Measurements from ENCODE around the gene NAB1.
A peak's percentile ranks its signal among the peaks of the same experiment; 100 is the strongest.

NAB1 gene

GRCh38 chr2:190627448-190628412 lies 21.2 kb upstream of the NAB1 start:
- Histone ChIP-seq H3K9me2 (replicated peaks; ENCODE audit: insufficient read depth, low read length) (no peaks in the 10 kb centered on the region), H3K9me3 (ENCODE audit: insufficient read depth, low read length) (no peaks in the 10 kb centered on the region), H4K20me1 (ENCODE audit: low read depth, low read length) (no peaks in the 10 kb centered on the region), H3K4me2 (ENCODE audit: low read depth, low read length, poor library complexity, severe bottlenecking) (peak overlapping the region; percentile 37), H3F3A (ENCODE audit: insufficient read depth) (no peaks in the 10 kb centered on the region), H3K79me2 (ENCODE audit: insufficient read depth, low read length) (no peaks in the 10 kb centered on the region), H3K9ac (ENCODE audit: low read length) (no peak overlapping the region), H3K27me3 (ENCODE audit: low read length) (no peaks in the 10 kb centered on the region; the same call in 1 of the 2 replicates), H3K36me3 (ENCODE audit: low read length) (no peaks in the 10 kb centered on the region), H2AFZ (ENCODE audit: low read depth, low read length, severe bottlenecking) (peak overlapping the region; percentile 1), H3K4me3 (ENCODE audit: insufficient read depth, low read length, poor library complexity, severe bottlenecking) (no peak overlapping the region), H3K27ac (ENCODE audit: low read depth, low read length) (no peak overlapping the region)
- TF ChIP-seq CTCF (IDR thresholded peaks at IDR 0.05; ENCODE audit: insufficient read depth, low read length, poor library complexity, severe bottlenecking) (no peak), EZH2phosphoT487 (conservative IDR thresholded peaks at IDR 0.05; ENCODE audit: low read length) (no peak)

- Histone ChIP-seq H3K4me2 (ENCODE audit: low read depth, low read length, poor library complexity, severe bottlenecking) (no peak overlapping the region), H3K9me2 (replicated peaks; ENCODE audit: insufficient read depth, low read length) (no peaks in the 10 kb centered on the region), H3K27ac (ENCODE audit: low read depth, low read length) (no peak overlapping the region), H3K27me3 (ENCODE audit: low read length) (no peaks in the 10 kb centered on the region; the same call in 1 of the 2 replicates), H3F3A (ENCODE audit: insufficient read depth) (no peaks in the 10 kb centered on the region), H3K4me3 (ENCODE audit: insufficient read depth, low read length, poor library complexity, severe bottlenecking) (no peak overlapping the region), H3K9ac (ENCODE audit: low read length) (no peak overlapping the region), H3K79me2 (ENCODE audit: insufficient read depth, low read length) (no peaks in the 10 kb centered on the region), H3K9me3 (ENCODE audit: insufficient read depth, low read length) (no peaks in the 10 kb centered on the region), H2AFZ (ENCODE audit: low read depth, low read length, severe bottlenecking) (peak overlapping the region; percentile 1), H3K36me3 (ENCODE audit: low read length) (no peaks in the 10 kb centered on the region), H4K20me1 (ENCODE audit: low read depth, low read length) (no peaks in the 10 kb centered on the region)
- TF ChIP-seq CTCF (IDR thresholded peaks at IDR 0.05; ENCODE audit: insufficient read depth, low read length, poor library complexity, severe bottlenecking) (no peak), EZH2phosphoT487 (conservative IDR thresholded peaks at IDR 0.05; ENCODE audit: low read length) (no peak)
Observed at GRCh38 chr2:190628591-190629319, 20.1 kb upstream of the NAB1 start.

DNA sequence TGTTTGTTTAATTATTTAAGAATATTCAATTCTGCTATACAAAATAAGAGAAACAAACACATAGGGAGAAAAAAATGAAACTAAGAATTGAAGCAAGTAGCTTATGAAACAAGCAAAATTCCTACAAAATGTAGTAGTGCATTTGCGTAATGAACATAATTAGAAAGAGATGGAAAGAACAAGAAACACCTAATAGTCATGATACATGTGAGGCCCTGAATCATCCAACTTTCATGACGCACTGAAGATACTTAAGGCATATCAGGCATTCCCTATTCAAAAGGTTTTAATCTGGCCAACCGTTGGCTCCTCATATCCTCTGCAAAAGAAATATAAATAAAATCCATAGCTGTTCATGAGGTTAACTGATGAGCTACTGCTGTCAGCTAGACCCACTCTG lies 14.5 kb upstream of the NAB1 start:
- Histone ChIP-seq H3K9me2 (replicated peaks; ENCODE audit: insufficient read depth, low read length) (no peaks in the 10 kb centered on the region), H3K4me3 (ENCODE audit: insufficient read depth, low read length, poor library complexity, severe bottlenecking) (no peak overlapping the region), H3K9me3 (ENCODE audit: insufficient read depth, low read length) (no peaks in the 10 kb centered on the region), H3K9ac (ENCODE audit: low read length) (no peak overlapping the region), H3K79me2 (ENCODE audit: insufficient read depth, low read length) (no peaks in the 10 kb centered on the region), H3K4me2 (ENCODE audit: low read depth, low read length, poor library complexity, severe bottlenecking) (no peak overlapping the region), H4K20me1 (ENCODE audit: low read depth, low read length) (no peaks in the 10 kb centered on the region), H3K27ac (ENCODE audit: low read depth, low read length) (no peak overlapping the region), H3K27me3 (ENCODE audit: low read length) (no peaks in the 10 kb centered on the region), H2AFZ (ENCODE audit: low read depth, low read length, severe bottlenecking) (no peak overlapping the region), H3F3A (ENCODE audit: insufficient read depth) (no peaks in the 10 kb centered on the region), H3K36me3 (ENCODE audit: low read length) (no peaks in the 10 kb centered on the region)
- TF ChIP-seq EZH2phosphoT487 (conservative IDR thresholded peaks at IDR 0.05; ENCODE audit: low read length): no peak
- TF ChIP-seq CTCF (IDR thresholded peaks at IDR 0.05; ENCODE audit: insufficient read depth, low read length, poor library complexity, severe bottlenecking): no peak
